ENCODE measurements around the gene MEIS3.

MEIS3 gene

DNA sequence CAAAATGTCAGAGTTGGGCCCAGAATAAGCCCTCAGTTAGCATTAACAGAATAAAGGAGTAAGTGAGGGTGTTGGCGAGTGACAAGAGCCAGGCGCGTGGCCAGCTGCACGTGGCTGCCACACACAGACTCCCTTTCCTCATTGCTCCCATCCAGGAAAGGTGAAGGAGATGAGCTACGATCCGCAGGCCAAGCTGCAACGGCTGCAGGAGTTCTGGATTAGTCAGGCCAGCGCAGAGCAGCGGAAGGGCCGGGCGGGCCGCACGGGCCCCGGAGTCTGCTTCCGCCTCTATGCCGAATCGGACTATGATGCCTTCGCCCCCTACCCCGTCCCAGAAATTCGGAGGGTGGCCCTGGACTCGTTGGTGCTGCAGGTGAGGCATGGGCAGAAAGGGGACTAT lies 57.0 kb downstream of the MEIS3 start:
- no peak for DNase-seq (ENCODE audit: low read depth)

DNA sequence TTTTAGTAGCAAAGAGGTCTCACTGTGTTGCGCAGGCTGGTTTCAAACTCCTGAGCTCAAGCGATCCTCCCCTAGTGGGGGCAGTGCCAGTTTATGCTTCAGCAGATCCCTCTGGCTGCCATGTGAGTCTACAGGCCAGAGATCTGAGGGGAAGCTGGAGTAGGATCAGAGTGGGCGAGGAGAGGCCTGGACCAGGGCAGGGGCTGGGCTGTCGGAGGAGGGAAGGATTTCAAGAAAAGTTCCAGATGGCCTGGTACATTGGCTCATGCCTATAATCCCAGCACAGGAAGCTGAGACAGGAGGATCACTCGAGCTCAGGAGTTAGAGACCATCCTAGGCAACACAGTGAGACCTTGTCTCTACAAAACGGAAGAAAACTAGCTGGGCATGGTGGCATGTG lies 60.4 kb downstream of the MEIS3 start:
- DNase-seq (ENCODE audit: low read depth) = no peak

DNA sequence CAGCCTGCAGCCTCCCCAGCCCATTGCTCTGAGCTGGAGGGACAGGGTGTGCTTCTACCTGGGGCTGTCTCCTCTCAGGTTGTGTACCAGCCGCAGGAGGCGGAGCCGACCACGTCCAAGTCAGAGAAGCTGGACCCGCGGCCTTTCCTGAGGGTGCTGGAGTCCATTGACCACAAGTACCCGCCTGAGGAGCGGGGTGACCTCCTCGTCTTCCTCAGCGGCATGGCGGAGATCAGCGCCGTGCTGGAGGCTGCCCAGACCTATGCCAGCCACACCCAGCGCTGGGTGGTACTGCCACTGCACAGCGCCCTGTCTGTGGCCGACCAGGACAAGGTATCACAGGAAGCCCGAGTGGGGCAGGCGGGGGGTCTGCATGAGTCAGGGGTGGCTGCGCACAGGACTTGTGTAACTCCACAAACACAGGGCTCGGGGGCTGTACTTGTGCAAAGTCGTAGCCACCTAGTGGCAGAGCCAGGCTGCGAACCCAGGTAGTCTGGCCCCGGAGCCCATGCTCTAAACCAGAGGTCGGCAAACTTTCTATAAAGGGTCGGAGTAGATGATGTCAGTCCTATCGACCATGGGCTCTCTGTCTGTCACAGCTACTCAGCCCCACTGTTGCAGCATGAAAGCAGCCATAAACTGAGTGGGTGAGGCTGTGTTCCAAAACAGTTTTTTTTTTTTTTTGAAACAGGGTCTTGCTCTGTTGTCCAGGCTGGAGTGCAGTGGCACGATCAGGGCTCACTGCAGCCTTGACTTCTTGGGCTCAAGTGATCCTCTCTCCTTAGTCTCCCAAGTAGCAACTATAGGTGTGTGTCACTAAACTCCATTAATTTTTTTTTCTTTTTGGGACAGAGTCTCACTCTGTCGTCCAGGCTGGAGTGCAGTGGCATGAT lies 61.3 kb downstream of the MEIS3 start:
- no peak for DNase-seq (ENCODE audit: low read depth)

DNA sequence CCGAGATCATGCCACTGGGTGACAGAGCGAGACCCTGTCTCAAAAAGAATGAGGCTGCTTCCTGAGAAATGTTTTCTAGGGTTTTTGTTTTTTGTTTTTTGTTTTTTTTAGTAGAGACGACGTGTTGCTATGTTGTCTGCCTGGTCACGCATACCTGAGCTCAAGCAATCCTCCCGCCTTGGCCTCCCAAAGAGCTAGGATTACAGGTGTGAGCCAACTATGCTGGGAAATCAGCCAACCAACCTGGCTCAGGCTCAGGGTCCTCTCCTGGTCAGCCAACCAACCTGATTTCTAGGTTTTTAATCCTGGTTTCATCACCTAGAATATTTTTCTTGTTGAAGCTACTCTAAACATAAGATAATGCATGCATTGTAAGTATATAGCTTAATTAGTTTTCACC lies 62.4 kb downstream of the MEIS3 start:
- no peak for DNase-seq (ENCODE audit: low read depth)

DNA sequence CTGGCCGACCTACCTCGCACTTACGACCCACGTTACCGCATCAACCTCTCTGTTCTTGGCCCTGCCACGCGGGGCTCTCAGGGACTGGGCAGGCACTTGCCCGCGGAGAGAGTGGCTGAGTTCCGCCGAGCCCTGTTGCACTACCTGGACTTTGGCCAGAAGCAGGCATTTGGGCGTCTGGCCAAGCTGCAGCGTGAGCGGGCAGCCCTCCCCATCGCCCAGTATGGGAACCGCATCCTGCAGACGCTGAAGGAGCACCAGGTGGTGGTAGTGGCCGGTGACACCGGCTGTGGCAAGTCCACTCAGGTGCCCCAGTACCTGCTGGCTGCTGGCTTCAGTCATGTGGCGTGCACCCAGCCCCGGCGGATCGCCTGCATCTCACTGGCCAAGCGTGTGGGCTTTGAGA lies 66.0 kb downstream of the MEIS3 start:
- DNase-seq (ENCODE audit: low read depth) = no peak

All from fibroblast of gingiva (primary cell).